GM19240 (cell line): ENCODE measurements around the gene TFIP11.

Experiments used
- DNase-seq: peaks from one replicate; pipeline ENCODE4 v3.0.0; 2011; ENCODE audit warnings: low spot score; ENCODE audit not compliant: insufficient read length

Gene TFIP11

DNA sequence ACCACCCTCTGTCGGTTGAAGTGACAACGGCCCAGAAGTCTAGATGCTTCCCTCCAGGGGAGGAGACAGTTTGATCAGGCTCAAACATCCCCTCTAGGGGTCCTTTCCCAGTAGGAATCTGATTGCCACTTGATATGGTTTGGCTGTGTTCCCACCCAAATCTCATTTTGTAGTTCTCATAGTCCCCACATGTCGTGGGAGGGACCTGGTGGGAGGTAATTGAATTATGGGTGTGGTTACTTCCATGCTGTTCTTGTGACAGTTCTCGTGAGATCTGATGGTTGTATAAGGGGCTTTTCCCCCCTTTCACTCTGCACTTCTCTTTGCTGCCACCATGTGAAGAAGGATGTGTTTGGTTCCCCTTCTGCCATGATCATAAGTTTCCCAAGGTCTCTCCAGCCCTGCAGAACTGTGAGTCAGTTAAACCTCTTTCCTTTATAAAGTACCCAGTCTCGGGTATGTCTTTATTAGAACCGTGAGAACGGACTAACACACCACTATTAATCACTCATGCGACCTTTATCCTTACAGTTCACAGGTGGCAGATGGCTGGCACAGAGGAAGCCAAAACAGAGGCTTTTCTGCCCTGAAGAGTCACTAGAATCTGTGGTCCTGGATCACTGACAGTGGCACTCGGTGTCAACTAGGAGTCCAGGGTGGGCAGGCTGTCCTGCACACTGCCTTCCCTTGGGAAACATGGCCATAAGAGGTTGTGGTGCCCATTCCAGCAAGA is 61.7 kb downstream of the TFIP11 start:
- DNase-seq, result no peak

DNA sequence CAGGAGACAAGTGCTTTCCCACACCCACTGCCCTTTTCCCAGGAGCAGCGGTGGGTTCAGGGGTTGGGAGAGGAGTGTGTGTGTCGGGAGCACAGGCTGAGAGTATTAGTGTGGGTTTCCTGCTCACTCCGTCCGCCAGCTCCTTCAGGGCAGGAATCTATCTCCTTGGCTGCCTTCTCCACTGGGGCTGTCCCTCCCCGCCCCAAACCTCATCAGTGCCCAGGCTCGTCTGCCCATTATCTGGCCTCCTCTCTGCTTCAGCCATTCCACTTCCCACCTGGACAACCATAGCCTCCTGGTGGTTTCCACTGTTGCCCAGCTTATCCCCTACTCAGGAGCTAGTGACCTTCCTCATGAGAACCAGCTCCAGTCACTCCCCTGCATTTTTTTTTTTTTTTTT is 63.3 kb downstream of the TFIP11 start:
- DNase-seq, result no peak

DNA sequence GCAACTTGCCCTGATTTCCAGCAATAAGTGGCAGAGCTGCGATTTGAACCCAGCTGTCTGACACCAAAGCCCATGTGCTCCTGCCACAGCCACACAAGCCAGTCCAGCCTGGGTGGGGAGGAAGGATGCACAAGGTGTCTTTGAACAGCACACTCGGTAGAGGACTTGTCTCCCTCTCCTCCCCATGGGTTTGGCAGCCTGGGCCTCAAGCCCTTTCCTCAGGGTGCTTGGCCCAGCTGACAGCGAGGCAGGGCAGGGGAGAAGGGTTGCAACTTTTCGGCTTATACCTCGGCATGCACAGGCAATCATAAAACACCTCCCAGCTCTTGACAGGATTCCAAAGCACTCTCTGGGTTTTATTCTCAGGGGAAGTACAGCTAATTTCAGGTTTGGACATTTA is 63.9 kb downstream of the TFIP11 start:
- no peak for DNase-seq

DNA sequence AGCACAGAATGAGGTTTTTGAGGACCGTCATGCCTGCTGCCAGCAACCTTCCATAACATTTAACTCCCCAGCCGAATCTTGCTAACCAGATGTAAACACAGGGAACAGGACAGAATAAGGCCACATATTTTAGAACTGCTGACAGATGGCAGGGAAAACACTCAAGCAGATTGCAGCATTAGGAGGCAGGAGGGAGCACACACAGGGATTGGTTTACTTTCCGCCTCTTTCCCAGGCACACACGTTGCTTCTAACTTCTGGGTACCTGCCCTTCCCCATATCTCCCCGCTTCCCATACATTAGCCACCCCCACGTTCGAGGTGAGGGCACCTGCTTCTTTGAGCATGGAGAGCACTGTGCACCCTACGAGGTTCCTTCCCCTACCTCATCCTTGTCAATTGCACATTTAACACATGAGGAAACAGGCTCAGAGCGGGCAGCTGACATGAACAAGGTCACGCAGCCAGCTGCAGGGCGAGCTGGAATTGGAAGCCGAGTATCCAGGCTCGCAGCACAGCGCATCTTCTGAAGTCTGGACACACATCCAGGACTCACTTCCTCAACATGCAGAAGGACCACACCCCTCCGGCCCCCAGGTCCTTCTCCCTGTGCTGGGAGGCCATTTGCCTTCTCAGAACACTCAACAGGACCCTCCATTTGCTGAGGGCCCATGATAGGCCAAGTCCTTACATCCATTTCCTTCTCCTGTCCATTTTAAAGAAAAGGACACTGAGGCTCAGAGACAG is 64.5 kb downstream of the TFIP11 start:
- no peak for DNase-seq

DNA sequence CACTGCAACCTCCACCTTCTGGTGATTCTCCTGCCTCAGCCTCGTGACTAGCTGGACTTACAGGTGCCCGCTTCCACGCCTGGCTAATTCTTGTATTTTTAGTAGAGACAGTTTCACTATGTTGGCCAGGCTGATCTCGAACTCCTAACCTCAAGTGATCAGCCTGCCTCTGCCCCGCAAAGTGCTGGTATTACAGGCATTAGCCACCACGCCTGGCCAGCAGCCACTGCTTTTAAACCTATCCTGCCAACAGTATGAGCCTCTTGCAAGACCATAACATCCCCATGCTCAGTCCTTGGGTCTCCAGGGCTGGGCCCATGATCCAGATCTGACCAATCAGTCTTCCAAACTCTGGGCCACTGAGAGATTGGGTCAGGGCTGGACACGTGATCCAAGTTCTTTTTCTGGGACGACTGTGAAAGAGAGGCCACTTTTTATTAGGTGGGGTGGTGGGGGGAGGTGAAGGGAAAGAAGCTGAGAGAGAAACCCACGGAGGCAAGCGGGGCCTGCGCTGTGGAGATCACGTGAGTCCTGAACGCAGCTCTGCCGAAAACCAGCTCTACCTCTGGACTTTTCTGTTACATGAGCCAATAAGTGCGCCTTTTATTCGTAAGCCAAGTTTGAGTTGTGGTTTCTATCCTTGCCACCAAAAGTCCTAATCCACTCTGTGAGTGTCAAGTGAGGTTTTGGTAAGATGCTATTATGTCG is 65.3 kb downstream of the TFIP11 start:
- no peak for DNase-seq

DNA sequence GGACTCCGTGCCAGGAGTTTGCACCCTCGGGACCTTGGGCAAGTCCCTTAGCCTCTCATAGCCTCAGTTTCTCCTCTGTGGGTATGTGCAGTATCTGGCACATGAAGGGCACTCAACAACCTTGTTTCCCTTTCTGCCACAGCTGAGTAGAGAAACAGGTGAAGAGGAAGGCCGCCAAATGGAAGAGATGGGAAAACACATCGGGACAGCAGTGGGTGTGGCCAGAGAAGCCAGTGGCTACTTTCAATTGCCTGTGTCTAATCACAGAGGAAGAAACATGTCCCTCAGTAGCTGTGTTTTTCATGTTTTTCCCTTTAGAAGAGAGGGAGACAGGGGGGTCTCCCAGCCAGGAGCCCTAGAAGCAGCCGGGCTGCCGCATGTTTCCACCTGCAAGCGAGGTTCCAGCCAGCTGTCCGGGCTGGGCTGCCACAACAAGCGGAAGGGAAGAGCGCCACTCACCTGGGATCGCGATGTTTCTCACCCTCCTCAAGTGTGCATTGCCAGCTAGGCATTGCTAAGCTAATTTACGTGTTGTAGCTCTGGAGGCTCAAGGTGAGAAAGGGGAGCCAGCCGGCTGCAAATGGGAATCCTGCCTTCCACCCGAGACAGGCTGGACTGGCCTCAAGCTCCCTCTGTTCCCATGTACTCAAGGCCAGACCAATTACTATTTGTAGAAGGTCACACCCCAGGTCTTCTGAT is 66.5 kb downstream of the TFIP11 start:
- no peak for DNase-seq

DNA sequence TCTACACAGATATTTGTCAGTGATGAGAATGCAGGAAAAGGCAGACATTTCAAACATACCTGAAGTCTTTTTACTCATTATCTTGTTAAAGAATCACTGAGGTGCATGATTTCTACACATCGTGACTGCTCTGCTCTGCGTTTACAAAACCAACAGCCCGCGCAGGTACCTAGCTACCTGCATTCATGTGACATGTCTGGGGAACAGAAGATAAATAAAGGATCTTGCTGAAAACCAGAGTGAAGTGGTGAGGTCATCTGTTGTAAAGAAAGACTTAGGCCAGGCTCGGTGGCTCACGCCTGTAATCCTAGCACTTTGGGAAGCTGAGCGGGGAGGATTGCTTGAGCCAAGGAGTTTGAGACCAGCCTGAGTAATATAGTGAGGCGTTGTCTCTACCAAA is 67.5 kb downstream of the TFIP11 start:
- no peak for DNase-seq

DNA sequence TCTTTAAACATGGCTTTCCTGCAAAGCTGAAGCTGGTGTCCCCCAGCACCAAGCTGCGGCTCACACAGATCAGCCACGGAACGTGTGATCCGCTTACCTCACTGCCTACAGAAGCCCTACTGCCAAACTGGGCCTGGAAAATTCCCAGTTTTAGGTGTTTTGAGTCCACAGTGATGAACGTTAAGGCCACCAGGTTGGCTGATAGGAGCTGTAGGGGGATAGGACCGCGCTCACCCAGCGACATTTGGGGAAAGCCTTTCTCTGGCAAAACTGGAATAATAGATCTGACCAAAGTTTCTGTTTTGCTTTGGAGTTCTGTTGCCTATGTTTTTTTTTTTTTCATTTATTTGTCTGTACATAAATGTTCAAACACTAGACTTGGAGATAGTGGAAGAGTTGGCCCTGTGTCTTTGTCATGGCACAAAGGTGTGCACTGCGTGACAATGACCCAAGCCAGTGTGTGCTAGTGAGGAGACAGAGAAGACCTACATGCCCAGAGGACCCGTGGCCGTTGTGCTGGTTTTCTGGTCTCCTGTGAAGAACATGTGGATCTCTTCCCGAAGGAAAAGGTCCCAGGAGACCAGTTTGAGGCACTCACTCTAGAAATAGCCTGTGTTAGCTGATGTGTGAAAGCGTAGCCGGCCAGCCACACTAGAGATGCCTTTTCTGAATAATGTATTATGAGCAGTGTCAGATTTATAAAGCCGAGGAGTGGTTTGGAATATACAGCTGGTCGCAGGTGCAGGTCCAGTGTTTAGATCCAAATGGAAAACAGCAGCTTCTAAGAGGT is 68.2 kb downstream of the TFIP11 start:
- DNase-seq, result no peak

DNA sequence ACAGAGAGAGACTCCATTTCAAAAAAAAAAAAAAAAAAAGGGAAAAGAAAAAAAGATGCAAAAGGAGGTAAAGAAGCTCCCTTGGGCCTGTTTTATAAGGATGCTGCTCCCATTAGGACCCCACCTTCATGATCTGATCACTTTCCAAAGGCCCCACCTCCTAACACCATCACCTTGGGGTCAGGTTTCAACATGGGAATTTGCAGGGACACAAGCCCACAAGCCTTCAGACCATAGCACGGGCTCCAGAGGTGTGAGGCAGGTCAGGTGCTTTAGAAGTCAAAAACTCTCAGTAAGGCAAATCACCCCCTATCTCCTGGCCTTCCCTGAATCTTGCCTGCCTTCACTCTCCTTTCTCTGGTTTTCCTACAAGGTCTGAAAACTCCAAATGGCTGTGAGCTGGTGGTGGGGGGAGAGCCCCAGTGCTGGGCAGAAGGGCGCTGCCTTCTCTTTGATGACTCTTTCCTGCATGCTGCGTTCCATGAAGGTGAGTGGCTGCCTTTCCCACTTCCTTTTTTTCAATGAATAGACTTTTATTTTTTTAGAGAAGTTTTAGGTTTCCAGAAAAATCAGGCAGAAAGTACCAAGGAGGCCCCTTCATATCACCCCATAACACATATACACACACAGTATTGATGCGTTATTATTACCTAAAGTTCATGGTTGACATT is 70.1 kb downstream of the TFIP11 start:
- DNase-seq, result no peak
